Right atrium auricular region (tissue), 2 donors: ENCODE results near the gene KL. TPM values are rescaled to one million over a fixed set of nuclear protein-coding genes. Genes with fewer than 3 reads are reported as not detected.

Source experiments
- DNase-seq: peaks from one replicate; pipeline ENCODE4 v3.0.0-alpha.2; 2019; ENCODE audit warnings: low spot score
- H3K27ac ChIP-seq, 2 donors: fragments of 200-600 bp; sonication (generic); 1 replicate in 1 of 2; 2 replicates in 1 of 2; pipeline ENCODE4 v1.5.1; 2016 to 2019
- H3K27me3 ChIP-seq, 2 donors: fragments of 200-600 bp; sonication (generic); one replicate each; pipeline versions ENCODE4 v1.5.1 to v1.6.0; 2017 to 2019
- H3K36me3 ChIP-seq: fragments of 200-600 bp; sonication (generic); one replicate; pipeline ENCODE4 v1.5.1; 2016
- H3K4me1 ChIP-seq, 2 donors: fragments of 200-600 bp; sonication (generic); one replicate each; pipeline versions ENCODE4 v1.5.1 to v1.6.0; 2017 to 2019
- H3K4me3 ChIP-seq, 2 donors: fragments of 200-600 bp; sonication (generic); 1 replicate in 1 of 2; 2 replicates in 1 of 2; pipeline ENCODE4 v1.5.1; 2017 to 2019; ENCODE audit warnings: mild to moderate bottlenecking in 1 of 2, moderate library complexity in 1 of 2
- H3K9me3 ChIP-seq, 2 donors: fragments of 200-600 bp; sonication (generic); one replicate each; pipeline ENCODE4 v1.5.1; 2019
- total RNA-seq, 2 donors: library from RNA; depleted of rRNA; stranded (reverse); fragments of >200 nt; gene quantifications; one replicate each; pipeline ENCODE4 v1.1.0, GENCODE V29; 2016
- TF ChIP-seq, protein P1 (sequence below), 2 donors: fragments of 200-600 bp; sonication (generic); IDR thresholded peaks; one replicate each; pipeline ENCODE4 v1.5.1; 2019; ENCODE audit warnings: antibody characterized with exemption in 2 of 2

KL gene
- total RNA-seq, 2 donors from 2014 or later = 1.4 to 2.4 TPM

DNA sequence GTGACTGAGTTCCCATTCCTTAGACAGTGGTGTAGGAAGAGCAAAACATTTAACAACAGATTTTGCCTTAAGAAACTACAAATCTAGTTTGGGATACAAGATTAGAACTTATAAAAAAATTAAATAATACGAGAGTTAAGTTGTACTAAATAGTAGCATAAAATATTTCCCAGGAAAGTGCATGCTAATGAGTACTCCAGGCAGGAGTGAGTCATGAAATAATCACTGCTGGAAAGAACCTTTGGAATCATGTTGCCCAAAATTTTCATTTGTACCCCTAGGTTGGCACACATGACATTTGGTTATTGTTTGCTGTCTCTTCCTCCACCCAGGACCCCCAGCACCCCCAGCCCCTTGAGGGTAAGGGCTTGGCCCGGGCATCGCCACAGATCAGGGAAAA is 26.3 kb upstream of the KL start:
- no peaks in the 10 kb centered on the region for H3K36me3 ChIP-seq
- no peak overlapping the region for H3K27ac ChIP-seq

DNA sequence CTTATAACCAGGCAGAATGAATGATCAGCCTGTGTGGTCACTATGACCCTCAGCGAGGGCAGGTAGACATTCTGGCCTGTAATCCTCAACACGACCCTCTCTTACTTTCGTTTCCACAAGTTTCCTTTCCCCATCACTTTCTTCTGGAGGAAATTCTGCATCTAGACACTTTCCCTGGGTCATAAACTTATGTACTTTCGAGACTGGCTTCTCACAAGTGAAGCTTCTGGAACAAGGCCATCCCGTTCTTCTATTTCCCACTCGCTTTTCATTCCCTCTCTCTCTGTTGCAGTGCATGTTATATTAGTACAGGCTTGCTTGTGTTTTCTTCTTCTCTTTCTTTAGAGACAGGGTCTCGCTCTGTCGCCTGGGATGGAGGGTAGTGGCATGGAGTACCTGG is 23.1 kb upstream of the KL start:
- peaks cover 0 to 4% of the 10 kb centered on the region in 2 donors for H3K4me1 ChIP-seq
- TF ChIP-seq, protein P1, sequence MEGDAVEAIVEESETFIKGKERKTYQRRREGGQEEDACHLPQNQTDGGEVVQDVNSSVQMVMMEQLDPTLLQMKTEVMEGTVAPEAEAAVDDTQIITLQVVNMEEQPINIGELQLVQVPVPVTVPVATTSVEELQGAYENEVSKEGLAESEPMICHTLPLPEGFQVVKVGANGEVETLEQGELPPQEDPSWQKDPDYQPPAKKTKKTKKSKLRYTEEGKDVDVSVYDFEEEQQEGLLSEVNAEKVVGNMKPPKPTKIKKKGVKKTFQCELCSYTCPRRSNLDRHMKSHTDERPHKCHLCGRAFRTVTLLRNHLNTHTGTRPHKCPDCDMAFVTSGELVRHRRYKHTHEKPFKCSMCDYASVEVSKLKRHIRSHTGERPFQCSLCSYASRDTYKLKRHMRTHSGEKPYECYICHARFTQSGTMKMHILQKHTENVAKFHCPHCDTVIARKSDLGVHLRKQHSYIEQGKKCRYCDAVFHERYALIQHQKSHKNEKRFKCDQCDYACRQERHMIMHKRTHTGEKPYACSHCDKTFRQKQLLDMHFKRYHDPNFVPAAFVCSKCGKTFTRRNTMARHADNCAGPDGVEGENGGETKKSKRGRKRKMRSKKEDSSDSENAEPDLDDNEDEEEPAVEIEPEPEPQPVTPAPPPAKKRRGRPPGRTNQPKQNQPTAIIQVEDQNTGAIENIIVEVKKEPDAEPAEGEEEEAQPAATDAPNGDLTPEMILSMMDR (IDR thresholded peaks at IDR 0.05) = no peak
- no peaks in the 10 kb centered on the region for H3K36me3 ChIP-seq
- no peak for DNase-seq
- H3K27ac ChIP-seq = no peak overlapping the region
- H3K27me3 ChIP-seq = no peaks in the 10 kb centered on the region
- H3K9me3 ChIP-seq = no peaks in the 10 kb centered on the region
- no peak overlapping the region for H3K4me3 ChIP-seq

More for the DNA sequence above, 26.3 kb upstream of the KL start:
- Histone ChIP-seq H3K4me3 (no peak overlapping the region), H3K4me1 (peaks cover 0 to 4% of the 10 kb centered on the region in 2 donors), H3K27me3 (no peaks in the 10 kb centered on the region), H3K9me3 (no peaks in the 10 kb centered on the region)
- TF ChIP-seq, protein P1 (IDR thresholded peaks at IDR 0.05) = no peak
- DNase-seq = no peak

DNA sequence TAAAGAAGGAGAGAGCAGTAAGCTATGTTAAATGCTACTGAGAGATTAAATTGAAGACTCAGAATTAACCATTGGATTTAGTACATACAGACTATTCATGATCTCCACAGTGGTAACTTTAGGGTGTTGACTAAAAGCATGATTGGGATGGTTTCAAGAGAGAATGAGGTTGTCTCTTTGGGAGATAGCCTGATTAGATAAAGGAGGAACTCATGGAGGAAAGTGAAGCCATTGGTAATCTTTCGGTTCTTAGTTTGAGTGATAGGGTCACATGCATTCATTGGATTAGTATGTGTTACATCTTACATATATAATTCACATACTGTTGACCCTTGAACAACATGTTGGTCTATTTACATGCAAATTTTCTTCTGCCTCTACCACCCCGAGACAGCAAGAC is 18.8 kb upstream of the KL start:
- H3K4me1 ChIP-seq = no peaks in the 10 kb centered on the region
- H3K36me3 ChIP-seq = no peaks in the 10 kb centered on the region
- no peaks in the 10 kb centered on the region for H3K9me3 ChIP-seq
- DNase-seq = no peak
- H3K27me3 ChIP-seq = no peaks in the 10 kb centered on the region
- no peak overlapping the region for H3K4me3 ChIP-seq
- TF ChIP-seq, protein P1 (IDR thresholded peaks at IDR 0.05) = no peak
- H3K27ac ChIP-seq = no peak overlapping the region

DNA sequence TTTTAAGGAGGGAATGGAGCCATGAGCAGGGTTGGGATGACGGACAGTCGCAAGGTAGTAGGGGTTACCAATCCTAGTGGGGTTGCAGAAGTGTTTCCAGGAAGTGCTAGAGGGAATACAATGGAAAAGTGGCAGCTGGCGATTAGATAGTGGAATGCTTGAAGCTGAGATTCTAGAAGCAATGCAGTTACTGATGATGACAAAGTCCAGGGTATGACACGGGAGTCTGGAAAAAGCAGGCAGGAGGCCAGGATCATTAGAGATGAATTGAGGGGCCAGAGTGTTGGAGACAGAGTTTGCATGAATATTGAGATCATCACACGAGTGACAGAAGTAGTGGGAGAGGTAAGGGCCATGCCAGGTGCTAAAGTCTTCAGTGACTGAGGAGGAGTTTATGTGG is 17.3 kb upstream of the KL start:
- TF ChIP-seq, protein P1 (IDR thresholded peaks at IDR 0.05) = no peak
- no peak overlapping the region for H3K27ac ChIP-seq
- H3K36me3 ChIP-seq = no peaks in the 10 kb centered on the region
- H3K4me1 ChIP-seq = peaks cover 0 to 4% of the 10 kb centered on the region in 2 donors
- no peaks in the 10 kb centered on the region for H3K27me3 ChIP-seq
- no peaks in the 10 kb centered on the region for H3K9me3 ChIP-seq
- DNase-seq = no peak
- H3K4me3 ChIP-seq = no peak overlapping the region

DNA sequence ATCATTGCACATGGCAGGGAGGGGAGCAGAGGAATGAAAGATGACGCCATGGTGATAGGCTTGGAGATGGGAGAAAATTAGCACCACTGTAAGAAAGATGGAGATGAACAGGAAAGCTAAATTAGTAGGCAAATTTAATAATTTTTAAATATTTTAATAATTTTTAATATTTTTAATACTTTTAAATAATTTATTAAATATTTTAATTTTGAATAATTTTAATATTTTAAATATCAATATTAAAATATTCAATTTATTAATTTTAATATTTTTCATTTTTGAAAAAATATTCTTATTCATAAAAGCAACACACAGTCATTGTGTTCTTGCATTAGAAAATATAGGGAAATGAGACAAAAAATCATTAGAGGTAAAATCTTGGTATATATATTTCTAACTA is 15.9 kb upstream of the KL start:
- Histone ChIP-seq H3K36me3 (no peaks in the 10 kb centered on the region), H3K27ac (no peak overlapping the region)
- TF ChIP-seq, protein P1 (IDR thresholded peaks at IDR 0.05) = no peak

DNA sequence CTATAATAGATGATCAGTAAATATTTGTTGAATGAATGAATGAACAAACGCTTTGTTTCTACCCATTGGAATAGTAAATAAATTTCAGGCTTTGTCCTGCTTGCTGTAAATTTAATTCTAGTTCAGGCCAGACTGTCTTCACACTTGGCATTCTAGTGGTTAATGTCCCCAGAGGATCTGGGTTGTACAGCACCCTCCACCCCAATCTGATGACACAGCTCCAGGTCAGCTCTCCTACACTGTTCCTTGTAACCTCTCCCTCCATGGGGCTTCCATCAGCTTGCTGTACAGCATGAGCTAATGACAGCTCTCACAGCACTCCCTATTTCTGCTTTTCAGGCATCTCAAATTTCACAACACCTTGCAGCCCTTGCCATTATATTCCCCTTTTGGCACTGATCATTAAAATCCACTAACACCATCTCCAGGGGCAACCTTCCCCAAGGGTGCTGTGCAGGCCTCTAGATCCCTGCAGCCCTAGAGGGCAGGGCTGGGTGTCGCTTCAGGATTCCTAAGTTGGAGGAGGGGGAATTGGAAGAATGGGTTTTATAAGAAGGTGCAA is 12.7 kb upstream of the KL start:
- H3K27ac ChIP-seq = peak overlapping the region in 1 of 2 donors; percentile 74
- H3K4me3 ChIP-seq = no peak overlapping the region
- no peak for DNase-seq
- peaks cover 0 to 22% of the 10 kb centered on the region in 2 donors for H3K4me1 ChIP-seq
- TF ChIP-seq, protein P1 (IDR thresholded peaks at IDR 0.05) = no peak
- peaks cover 0 to 14% of the 10 kb centered on the region in 2 donors for H3K9me3 ChIP-seq
- no peaks in the 10 kb centered on the region for H3K27me3 ChIP-seq
- no peaks in the 10 kb centered on the region for H3K36me3 ChIP-seq

More for the DNA sequence above, 15.9 kb upstream of the KL start:
- Histone ChIP-seq H3K9me3 (no peaks in the 10 kb centered on the region), H3K4me3 (no peak overlapping the region), H3K4me1 (peaks cover 0 to 16% of the 10 kb centered on the region in 2 donors), H3K27me3 (no peaks in the 10 kb centered on the region)
- no peak for DNase-seq
